HAP-1 (cell line): ENCODE results near the gene CCDC77.

Source experiments
- DNase-seq, 2 experiments: peaks; one replicate each; pipeline ENCODE4 v3.0.0-alpha.2; 2016 to 2020; ENCODE audit warnings: low spot score in 2 of 2
- H3K27me3 ChIP-seq: fragments of 250-450 bp; sonication (Bioruptor Pico); 2 replicates; pipeline ENCODE4 v1.5.1; 2020; ENCODE audit warnings: low read depth, mild to moderate bottlenecking, moderate library complexity
- H3K36me3 ChIP-seq: fragments of 250-450 bp; sonication (Bioruptor Pico); replicated peaks from 2 replicates; pipeline ENCODE4 v1.5.1; 2020; ENCODE audit warnings: mild to moderate bottlenecking
- H3K4me1 ChIP-seq: fragments of 250-450 bp; sonication (Bioruptor Pico); 2 replicates; pipeline ENCODE4 v1.5.1; 2020; ENCODE audit warnings: mild to moderate bottlenecking
- H3K4me3 ChIP-seq: fragments of 250-450 bp; sonication (Bioruptor Pico); 2 replicates; pipeline ENCODE4 v1.5.1; 2020; ENCODE audit warnings: mild to moderate bottlenecking, moderate library complexity
- H3K9me3 ChIP-seq: fragments of 250-450 bp; sonication (Bioruptor Pico); 2 replicates; pipeline ENCODE4 v1.5.1; 2020; ENCODE audit warnings: mild to moderate bottlenecking, moderate library complexity
- in situ Hi-C: fragments of 300-500 bp; cut with MboI; formaldehyde crosslinking; loops from 3 replicates; pipeline ENCODE4 v1.14.3; 2020; ENCODE audit warnings: low sequenced_read_pairs, inconsistent platforms, mixed read lengths

The CCDC77 gene

GRCh38 chr12:460261-461230 is 59.1 kb downstream of the CCDC77 start:
- no peaks in the 10 kb centered on the region for H3K9me3 ChIP-seq

DNA sequence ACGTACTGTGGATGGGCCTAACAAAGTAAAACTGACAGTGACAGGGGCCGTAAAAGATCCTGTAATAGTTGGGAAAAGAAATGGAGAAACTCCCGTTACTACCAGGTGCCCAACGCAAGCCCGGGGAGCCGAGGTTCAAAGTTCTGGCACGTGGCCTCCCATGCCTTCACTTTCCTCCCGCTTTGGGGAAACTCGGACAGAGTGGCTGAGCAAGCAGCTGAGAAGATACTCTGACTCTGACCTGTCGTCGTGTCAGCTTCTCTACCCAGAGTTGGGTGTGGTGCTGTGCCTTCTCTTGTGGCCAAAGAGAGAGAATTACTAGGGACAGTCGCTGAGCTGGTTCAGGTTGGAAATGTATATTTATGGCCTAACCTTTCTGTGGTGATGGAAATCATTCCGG is 60.0 kb downstream of the CCDC77 start:
- no peaks in the 10 kb centered on the region for H3K9me3 ChIP-seq
- peaks cover 4% of the 10 kb centered on the region; the same call in 1 of the 2 replicates for H3K4me1 ChIP-seq
- DNase-seq: no peak
- in situ Hi-C loops: no loop called here
- no peaks in the 10 kb centered on the region for H3K27me3 ChIP-seq
- peak overlapping the region; percentile 63 for H3K4me3 ChIP-seq
- no peaks in the 10 kb centered on the region for H3K36me3 ChIP-seq

More at GRCh38 chr12:460261-461230, 59.1 kb downstream of the CCDC77 start:
- Histone ChIP-seq H3K4me3 (peak overlapping the region; percentile 63), H3K27me3 (no peaks in the 10 kb centered on the region), H3K36me3 (no peaks in the 10 kb centered on the region), H3K4me1 (peaks cover 4% of the 10 kb centered on the region; the same call in 1 of the 2 replicates)
- peak in 1 of 2 experiments; percentile 40 for DNase-seq
- in situ Hi-C loops: no loop called here

GRCh38 chr12:462936-463705 is 61.7 kb downstream of the CCDC77 start:
- in situ Hi-C loops: no loop called here
- H3K36me3 ChIP-seq: no peaks in the 10 kb centered on the region
- H3K9me3 ChIP-seq: no peaks in the 10 kb centered on the region
- DNase-seq: no peak
- peaks cover 4% of the 10 kb centered on the region; the same call in 1 of the 2 replicates for H3K4me1 ChIP-seq
- no peak overlapping the region for H3K4me3 ChIP-seq
- H3K27me3 ChIP-seq: no peaks in the 10 kb centered on the region

DNA sequence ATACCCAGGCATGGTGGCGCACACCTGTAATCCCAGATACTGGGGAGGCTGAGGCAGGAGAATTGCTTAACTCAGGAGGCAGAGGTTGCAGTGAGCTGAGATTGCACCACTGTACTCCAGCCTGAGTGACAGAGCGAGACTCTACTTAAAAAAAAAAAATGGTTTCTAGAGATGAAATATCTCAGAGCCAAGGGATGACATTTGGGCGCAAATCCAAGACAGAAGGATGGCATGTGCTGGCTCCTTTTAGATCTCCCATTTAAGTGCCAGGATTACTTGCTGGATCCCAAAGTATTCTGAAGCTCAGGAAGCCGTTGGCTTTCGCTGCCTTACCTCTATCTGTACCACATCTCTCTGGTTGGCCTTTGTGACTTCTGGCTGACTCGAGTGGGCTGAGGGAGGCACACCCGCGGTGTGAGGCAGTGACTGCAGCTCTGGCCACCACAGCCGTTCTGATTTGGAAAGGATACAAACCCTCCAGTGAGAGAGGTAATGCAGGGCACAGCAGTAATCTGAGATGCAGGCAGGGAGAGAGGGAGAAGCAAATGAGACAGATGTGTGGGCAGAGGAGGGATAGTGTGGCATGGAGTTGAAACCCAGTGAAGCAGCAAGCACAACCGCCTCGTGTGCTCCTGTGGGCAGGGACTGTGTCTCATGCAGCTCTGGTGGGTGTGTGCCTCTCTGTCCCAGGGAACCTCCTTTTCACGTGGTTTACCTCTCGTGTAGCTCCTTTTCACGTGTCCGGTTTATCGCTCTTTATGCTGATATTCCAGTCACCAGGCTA is 63.2 kb downstream of the CCDC77 start:
- Histone ChIP-seq H3K4me1 (no peaks in the 10 kb centered on the region; the same call in 1 of the 2 replicates), H3K4me3 (no peak overlapping the region), H3K36me3 (no peaks in the 10 kb centered on the region), H3K27me3 (no peaks in the 10 kb centered on the region), H3K9me3 (no peaks in the 10 kb centered on the region)
- no peak for DNase-seq
- in situ Hi-C loops: no loop called here

DNA sequence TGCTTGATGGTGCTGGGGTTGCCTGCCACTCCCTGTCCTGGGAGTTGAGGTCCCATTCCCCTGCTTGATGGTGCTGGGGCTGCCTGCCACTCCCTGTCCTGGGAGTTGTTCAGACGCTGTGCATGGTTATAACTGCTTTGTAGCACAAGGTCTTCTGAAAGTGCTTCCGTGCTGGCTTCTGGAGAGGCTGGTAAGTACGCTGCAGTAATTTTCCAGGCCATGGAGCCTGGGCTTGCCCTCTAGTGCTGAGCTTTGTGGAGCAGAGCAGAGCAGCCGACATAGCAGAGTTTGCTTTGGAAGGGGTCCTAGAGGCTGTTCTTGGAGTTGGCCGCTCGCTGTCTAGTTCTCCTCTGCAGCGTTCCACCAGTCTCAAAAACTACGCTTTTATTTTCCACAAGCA is 64.6 kb downstream of the CCDC77 start:
- DNase-seq: no peak
- Histone ChIP-seq H3K27me3 (no peaks in the 10 kb centered on the region), H3K36me3 (no peaks in the 10 kb centered on the region), H3K9me3 (no peaks in the 10 kb centered on the region), H3K4me1 (no peaks in the 10 kb centered on the region; the same call in 1 of the 2 replicates), H3K4me3 (no peak overlapping the region)
- in situ Hi-C loops: no loop called here

DNA sequence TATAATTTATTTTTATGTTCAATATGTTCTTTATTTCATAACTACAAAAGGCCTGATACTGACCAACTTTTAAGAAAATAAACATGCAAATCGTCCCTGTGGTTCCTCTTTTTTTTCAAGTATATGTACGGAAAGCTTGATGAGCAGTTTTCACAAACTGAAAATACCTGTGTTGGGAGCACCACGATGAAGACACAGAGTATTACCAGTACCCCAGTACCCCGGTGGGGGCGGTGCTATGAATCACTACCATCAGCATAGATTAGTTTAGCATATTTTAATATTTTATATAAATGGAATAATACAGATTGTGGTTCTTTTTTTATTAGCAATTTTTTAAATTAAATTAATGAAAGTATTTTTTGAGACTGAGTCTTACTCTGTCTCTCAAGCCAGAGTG is 65.3 kb downstream of the CCDC77 start:
- H3K36me3 ChIP-seq: no peaks in the 10 kb centered on the region
- no peaks in the 10 kb centered on the region for H3K9me3 ChIP-seq
- no peaks in the 10 kb centered on the region for H3K4me1 ChIP-seq
- DNase-seq: no peak
- in situ Hi-C loops: no loop called here
- H3K27me3 ChIP-seq: no peaks in the 10 kb centered on the region
- no peak overlapping the region for H3K4me3 ChIP-seq

GRCh38 chr12:467591-467990 is 66.1 kb downstream of the CCDC77 start:
- Histone ChIP-seq H3K9me3 (no peaks in the 10 kb centered on the region), H3K4me1 (no peaks in the 10 kb centered on the region), H3K36me3 (no peaks in the 10 kb centered on the region), H3K4me3 (no peak overlapping the region), H3K27me3 (no peaks in the 10 kb centered on the region)
- no peak for DNase-seq
- in situ Hi-C loops: no loop called here

DNA sequence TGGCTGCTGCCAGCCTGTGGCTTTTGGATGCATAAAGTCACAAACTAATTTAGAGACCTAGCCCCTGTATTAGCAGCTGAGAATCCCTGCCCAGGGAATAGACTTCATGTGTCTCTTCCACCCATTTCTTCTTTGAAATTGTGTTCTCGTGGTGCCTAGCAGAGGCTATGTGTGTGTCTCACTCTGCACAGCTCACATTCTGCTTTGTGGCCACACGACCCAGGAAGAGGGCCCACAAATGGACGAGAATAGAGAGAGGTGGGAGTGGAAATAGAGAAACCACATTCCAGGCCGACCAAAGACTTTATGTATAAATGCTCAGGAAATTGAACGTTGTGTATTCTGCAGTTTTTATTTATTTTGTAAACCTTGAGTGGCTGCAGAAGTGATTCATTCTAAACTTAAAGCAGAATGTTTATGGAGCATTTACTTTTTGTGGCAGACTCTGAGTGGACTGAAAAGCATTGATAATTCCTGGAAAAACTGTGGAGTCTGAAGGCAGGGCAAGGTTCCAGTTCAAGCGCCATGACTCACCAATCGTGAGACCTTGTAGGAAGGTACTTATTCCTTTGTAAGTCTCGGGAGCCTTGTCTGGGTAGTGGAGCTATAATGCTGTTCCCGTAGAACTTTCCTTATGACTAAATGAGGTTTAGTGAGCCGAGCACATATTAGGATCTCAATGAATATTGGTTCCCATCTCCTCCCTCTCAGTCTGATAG is 67.4 kb downstream of the CCDC77 start:
- no peak for DNase-seq
- in situ Hi-C loops: no loop called here

GRCh38 chr12:470133-470532 is 68.7 kb downstream of the CCDC77 start:
- Histone ChIP-seq H3K4me1 (no peaks in the 10 kb centered on the region), H3K27me3 (no peaks in the 10 kb centered on the region), H3K4me3 (no peak overlapping the region), H3K36me3 (0 out of 2 replicates have a peak, but pooled peaks cover 3% of the 10 kb centered on the region), H3K9me3 (no peaks in the 10 kb centered on the region)
- DNase-seq: no peak
- in situ Hi-C loops: no loop called here

More for the DNA sequence above, 67.4 kb downstream of the CCDC77 start:
- H3K27me3 ChIP-seq: no peaks in the 10 kb centered on the region
- no peak overlapping the region for H3K4me3 ChIP-seq
- no peaks in the 10 kb centered on the region for H3K36me3 ChIP-seq
- H3K9me3 ChIP-seq: no peaks in the 10 kb centered on the region
- no peaks in the 10 kb centered on the region for H3K4me1 ChIP-seq

DNA sequence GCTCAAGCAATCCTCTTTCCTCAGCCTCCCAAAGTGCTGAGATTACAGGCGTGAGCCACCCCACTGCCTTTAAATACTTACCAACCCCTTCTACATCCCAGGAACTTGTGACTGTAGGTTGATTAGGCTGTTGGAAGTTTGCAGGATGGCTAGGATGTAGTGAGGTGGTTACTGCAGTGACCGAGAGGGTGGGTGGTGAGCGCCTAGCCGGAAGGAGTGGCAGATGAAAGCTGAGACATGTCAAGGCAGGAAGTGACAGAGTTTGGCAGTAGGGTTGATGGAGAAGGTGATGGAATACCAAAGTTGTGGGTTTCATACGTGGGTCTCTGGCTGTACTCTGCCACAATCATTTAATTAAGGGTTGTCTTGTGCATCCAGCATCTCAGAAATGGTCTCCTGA is 71.8 kb downstream of the CCDC77 start:
- Histone ChIP-seq H3K36me3 (0 out of 2 replicates have a peak, but pooled peaks cover 3% of the 10 kb centered on the region), H3K27me3 (no peaks in the 10 kb centered on the region), H3K4me3 (no peak overlapping the region), H3K4me1 (no peaks in the 10 kb centered on the region), H3K9me3 (no peaks in the 10 kb centered on the region)
- in situ Hi-C loops: no loop called here
- no peak for DNase-seq

- in situ Hi-C loops: no loop called here
Observed at GRCh38 chr12:473863-474577, 72.6 kb downstream of the CCDC77 start.

DNA sequence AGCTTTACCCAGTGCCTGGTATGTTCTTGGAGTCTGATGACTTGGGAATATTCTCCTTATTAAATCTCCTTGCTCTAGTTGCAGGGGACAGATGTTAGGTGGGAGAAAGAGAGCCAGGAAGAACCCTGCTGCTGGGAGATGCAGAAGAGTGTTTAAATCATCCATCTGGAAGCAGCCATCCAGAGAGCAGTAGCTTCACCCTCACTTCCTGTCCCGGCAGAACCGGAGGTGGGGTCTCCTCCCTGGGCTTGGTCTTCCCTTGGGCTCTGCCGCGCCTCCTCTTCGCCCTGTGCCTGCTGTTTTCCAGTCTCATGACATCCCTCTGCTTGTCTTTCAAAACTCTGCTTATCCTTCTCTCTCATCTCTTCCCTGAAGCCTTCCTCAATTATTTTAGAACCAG is 73.8 kb downstream of the CCDC77 start:
- Histone ChIP-seq H3K27me3 (no peaks in the 10 kb centered on the region), H3K4me3 (no peak overlapping the region), H3K4me1 (no peaks in the 10 kb centered on the region), H3K9me3 (no peaks in the 10 kb centered on the region), H3K36me3 (0 out of 2 replicates have a peak, but pooled peaks cover 3% of the 10 kb centered on the region)
- in situ Hi-C loops: no loop called here
- DNase-seq: no peak

More at GRCh38 chr12:473863-474577, 72.6 kb downstream of the CCDC77 start:
- no peaks in the 10 kb centered on the region for H3K9me3 ChIP-seq
- H3K36me3 ChIP-seq: 0 out of 2 replicates have a peak, but pooled peaks cover 3% of the 10 kb centered on the region
- no peak for DNase-seq
- H3K27me3 ChIP-seq: no peaks in the 10 kb centered on the region
- H3K4me1 ChIP-seq: no peaks in the 10 kb centered on the region
- no peak overlapping the region for H3K4me3 ChIP-seq
